Measurements from ENCODE around the gene FRY. TPM values are rescaled to one million over a fixed set of nuclear protein-coding genes. Genes with fewer than 3 reads are reported as not detected.
A peak's percentile ranks its signal among the peaks of the same experiment; 100 is the strongest.

FRY gene
- total RNA-seq, 4 donors from 2014 or later: 21.1 to 89.7 (median 34.4) TPM

GRCh38 chr13:32147193-32147592 is 115.6 kb downstream of the FRY start:
- DNase-seq (ENCODE audit: low spot score) (no peak), ATAC-seq (ENCODE audit: low FRiP score) (no peak)
- TF ChIP-seq CTCF (IDR thresholded peaks at IDR 0.05): no peak

- DNase-seq (ENCODE audit: low spot score): no peak
- no peak for ATAC-seq (ENCODE audit: low FRiP score)
- TF ChIP-seq CTCF (IDR thresholded peaks at IDR 0.05): no peak
Observed at GRCh38 chr13:32147976-32148375, 116.4 kb downstream of the FRY start.

GRCh38 chr13:32150239-32150638 is 118.7 kb downstream of the FRY start:
- DNase-seq (ENCODE audit: low spot score) (no peak), ATAC-seq (ENCODE audit: low FRiP score) (peak; percentile 31)
- TF ChIP-seq CTCF (IDR thresholded peaks at IDR 0.05): no peak

GRCh38 chr13:32150794-32151193 is 119.2 kb downstream of the FRY start:
- no peak for TF ChIP-seq CTCF (IDR thresholded peaks at IDR 0.05)
- ATAC-seq (ENCODE audit: low FRiP score): peak; percentile 95
- no peak for DNase-seq (ENCODE audit: low spot score)

GRCh38 chr13:32151240-32151639 is 119.7 kb downstream of the FRY start:
- ATAC-seq (ENCODE audit: low FRiP score) (no peak), DNase-seq (ENCODE audit: low spot score) (no peak)
- no peak for TF ChIP-seq CTCF (IDR thresholded peaks at IDR 0.05)

GRCh38 chr13:32153056-32153455 is 121.5 kb downstream of the FRY start:
- DNase-seq (ENCODE audit: low spot score): no peak
- no peak for ATAC-seq (ENCODE audit: low FRiP score)
- TF ChIP-seq CTCF (IDR thresholded peaks at IDR 0.05): no peak

GRCh38 chr13:32159137-32159869 is 127.7 kb downstream of the FRY start:
- ATAC-seq (ENCODE audit: low FRiP score): no peak
- no peak for DNase-seq (ENCODE audit: low spot score)
- no peak for TF ChIP-seq CTCF (IDR thresholded peaks at IDR 0.05)

Measured in omental fat pad (tissue), 4 donors.